K562 (cell line): Measurements from ENCODE around the gene FLAD1. TPM values are rescaled to one million over a fixed set of nuclear protein-coding genes. Genes with fewer than 3 reads are reported as not detected.
A peak's percentile ranks its signal among the peaks of the same experiment; 100 is the strongest.

Experiments used
- ELF4 ChIP-seq: fragments of 450-650 bp; formaldehyde crosslinking; IDR thresholded peaks from 2 replicates; pipeline ENCODE4 v1.4.0; 2022; ENCODE audit warnings: missing genetic modification characterization
- FOS ChIP-seq: IDR thresholded peaks from 3 replicates; pipeline ENCODE4 v1.6.1; 2011; ENCODE audit not compliant: insufficient read length; ENCODE audit errors: extremely low read depth
- SUPT5H ChIP-seq: fragments of 450-650 bp; IDR thresholded peaks from 2 replicates; pipeline ENCODE4 v1.6.1; 2016
- TRIM28 ChIP-seq: fragments of 450-650 bp; IDR thresholded peaks from 2 replicates; pipeline ENCODE4 v1.6.1; 2017
- YY1 ChIP-seq, 3 experiments: IDR thresholded peaks; 2 replicates each; pipeline ENCODE4 v1.6.1; 2011; ENCODE audit warnings: low read length in 2 of 3, mild to moderate bottlenecking in 2 of 3, moderate library complexity in 2 of 3, borderline replicate concordance in 1 of 3, control low read depth in 1 of 3, low read depth in 1 of 3; ENCODE audit not compliant: insufficient read depth in 3 of 3, insufficient replicate concordance in 2 of 3, control insufficient read depth in 1 of 3, insufficient read length in 1 of 3; ENCODE audit errors: extremely low read depth in 1 of 3
- ZNF280A ChIP-seq: fragments of 450-650 bp; IDR thresholded peaks from 2 replicates; pipeline ENCODE4 v1.6.1; 2018; ENCODE audit warnings: mild to moderate bottlenecking, low read depth; ENCODE audit not compliant: partially characterized antibody
- ZNF57 ChIP-seq: fragments of 450-650 bp; formaldehyde crosslinking; IDR thresholded peaks from 2 replicates; pipeline ENCODE4 v1.4.0; 2020; ENCODE audit warnings: mild to moderate bottlenecking, moderate library complexity
- polyA plus RNA-seq, 8 experiments: library from polyadenylated mRNA; depleted of rRNA in 4 of 8; stranded (reverse) in 5 of 8; unstranded in 3 of 8; fragments of >200 nt; fragmentation: Nextera tagmentation in 2 of 8; fragmentation: Illumina TruSeq in 1 of 8; extraction: Ambion mirVana in 2 of 8; extraction: Trizol in 1 of 8; gene quantifications; 2 replicates each; pipeline versions ENCODE4 v1.2.1 to v1.2.3, GENCODE V29; 2011 to 2014; ENCODE audit warnings: inconsistent platforms in 1 of 8, missing spikeins in 1 of 8
- total RNA-seq, 7 experiments: library from RNA; depleted of rRNA in 6 of 7; stranded (reverse); fragments of >200 nt in 6 of 7; fragmentation: Illumina TruSeq in 2 of 7; extraction: Trizol in 2 of 7; gene quantifications; 2 replicates each; pipeline versions ENCODE4 v1.2.1 to v1.2.3, GENCODE V29; 2011 to 2021; ENCODE audit warnings: low replicate concordance in 1 of 7
- TF ChIP-seq, protein P1 (sequence below), 2 experiments: fragments of 450-650 bp; IDR thresholded peaks; 2 replicates each; pipeline ENCODE4 v1.6.1; 2018; ENCODE audit warnings: mild to moderate bottlenecking in 2 of 2, low read depth in 1 of 2; ENCODE audit not compliant: partially characterized antibody in 2 of 2
- TF ChIP-seq, protein P2 (sequence below): fragments of 450-650 bp; IDR thresholded peaks from 2 replicates; pipeline ENCODE4 v1.6.1; 2016; ENCODE audit warnings: mild to moderate bottlenecking, moderate library complexity

Gene FLAD1
- total and polyA plus RNA-seq, 9 of the 15 experiments (the other 6 are each of a cell fraction or from before 2014, with no cell fraction given), result 24.9 to 85.8 (median 67.0) TPM

DNA sequence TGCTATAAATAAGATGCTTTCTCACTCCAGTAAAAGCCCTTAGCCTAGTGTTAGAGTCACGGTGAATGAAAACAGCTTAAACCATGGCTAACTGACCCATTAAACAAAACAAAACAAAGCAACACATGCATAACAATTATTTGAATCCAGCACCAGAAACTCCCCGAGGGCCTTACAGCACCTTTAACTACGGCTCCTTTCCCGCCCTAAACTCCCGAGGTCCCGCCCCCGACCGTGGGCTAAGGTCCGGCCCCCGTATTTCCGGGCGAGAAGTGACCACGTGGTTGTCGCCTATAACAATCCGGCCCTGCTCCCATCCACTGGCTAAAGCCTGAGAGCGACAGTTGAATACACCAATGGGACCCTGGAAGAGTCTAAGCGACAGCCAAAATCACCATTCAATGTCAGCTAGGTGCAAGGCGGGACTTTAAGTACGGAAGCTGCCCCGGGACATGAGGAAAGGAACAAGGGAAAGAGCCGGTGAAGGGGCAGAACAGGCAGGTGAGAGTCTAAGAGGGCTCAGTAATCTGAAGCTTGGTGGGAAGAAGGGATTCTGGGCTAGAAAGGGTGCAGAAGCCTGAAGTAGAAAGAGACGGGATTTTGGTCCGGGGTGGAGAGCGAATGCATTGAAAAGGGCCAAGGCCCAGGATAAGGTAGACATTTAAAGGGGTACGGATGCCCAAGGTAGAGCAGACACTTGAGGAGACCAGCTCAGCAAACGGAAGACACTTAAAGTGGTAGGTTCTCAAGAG lies at the start of gene FLAD1 (continued):
- TF ChIP-seq ELF4 (peak; percentile 91), ZNF280A (no peak), FOS (peak; percentile 99), ZNF57 (0 out of 2 replicates have a peak, but pooled peaks have one; percentile 48), TRIM28 (peak; percentile 60), YY1 (IDR thresholded peaks at IDR 0.05; ENCODE audit: borderline replicate concordance in 1 of 3, control insufficient read depth in 1 of 3, extremely low read depth in 1 of 3, insufficient read depth in 3 of 3, insufficient read length in 1 of 3, insufficient replicate concordance in 2 of 3, low read depth in 1 of 3, low read length in 2 of 3) (peak in 1 of 3 experiments; percentile 54), SUPT5H (peak; percentile 91)
- TF ChIP-seq, protein P1, sequence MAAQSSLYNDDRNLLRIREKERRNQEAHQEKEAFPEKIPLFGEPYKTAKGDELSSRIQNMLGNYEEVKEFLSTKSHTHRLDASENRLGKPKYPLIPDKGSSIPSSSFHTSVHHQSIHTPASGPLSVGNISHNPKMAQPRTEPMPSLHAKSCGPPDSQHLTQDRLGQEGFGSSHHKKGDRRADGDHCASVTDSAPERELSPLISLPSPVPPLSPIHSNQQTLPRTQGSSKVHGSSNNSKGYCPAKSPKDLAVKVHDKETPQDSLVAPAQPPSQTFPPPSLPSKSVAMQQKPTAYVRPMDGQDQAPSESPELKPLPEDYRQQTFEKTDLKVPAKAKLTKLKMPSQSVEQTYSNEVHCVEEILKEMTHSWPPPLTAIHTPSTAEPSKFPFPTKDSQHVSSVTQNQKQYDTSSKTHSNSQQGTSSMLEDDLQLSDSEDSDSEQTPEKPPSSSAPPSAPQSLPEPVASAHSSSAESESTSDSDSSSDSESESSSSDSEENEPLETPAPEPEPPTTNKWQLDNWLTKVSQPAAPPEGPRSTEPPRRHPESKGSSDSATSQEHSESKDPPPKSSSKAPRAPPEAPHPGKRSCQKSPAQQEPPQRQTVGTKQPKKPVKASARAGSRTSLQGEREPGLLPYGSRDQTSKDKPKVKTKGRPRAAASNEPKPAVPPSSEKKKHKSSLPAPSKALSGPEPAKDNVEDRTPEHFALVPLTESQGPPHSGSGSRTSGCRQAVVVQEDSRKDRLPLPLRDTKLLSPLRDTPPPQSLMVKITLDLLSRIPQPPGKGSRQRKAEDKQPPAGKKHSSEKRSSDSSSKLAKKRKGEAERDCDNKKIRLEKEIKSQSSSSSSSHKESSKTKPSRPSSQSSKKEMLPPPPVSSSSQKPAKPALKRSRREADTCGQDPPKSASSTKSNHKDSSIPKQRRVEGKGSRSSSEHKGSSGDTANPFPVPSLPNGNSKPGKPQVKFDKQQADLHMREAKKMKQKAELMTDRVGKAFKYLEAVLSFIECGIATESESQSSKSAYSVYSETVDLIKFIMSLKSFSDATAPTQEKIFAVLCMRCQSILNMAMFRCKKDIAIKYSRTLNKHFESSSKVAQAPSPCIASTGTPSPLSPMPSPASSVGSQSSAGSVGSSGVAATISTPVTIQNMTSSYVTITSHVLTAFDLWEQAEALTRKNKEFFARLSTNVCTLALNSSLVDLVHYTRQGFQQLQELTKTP (IDR thresholded peaks at IDR 0.05; ENCODE audit: low read depth in 1 of 2, partially characterized antibody in 2 of 2), result peak in 1 of 2 experiments; percentile 34
- TF ChIP-seq, protein P2, sequence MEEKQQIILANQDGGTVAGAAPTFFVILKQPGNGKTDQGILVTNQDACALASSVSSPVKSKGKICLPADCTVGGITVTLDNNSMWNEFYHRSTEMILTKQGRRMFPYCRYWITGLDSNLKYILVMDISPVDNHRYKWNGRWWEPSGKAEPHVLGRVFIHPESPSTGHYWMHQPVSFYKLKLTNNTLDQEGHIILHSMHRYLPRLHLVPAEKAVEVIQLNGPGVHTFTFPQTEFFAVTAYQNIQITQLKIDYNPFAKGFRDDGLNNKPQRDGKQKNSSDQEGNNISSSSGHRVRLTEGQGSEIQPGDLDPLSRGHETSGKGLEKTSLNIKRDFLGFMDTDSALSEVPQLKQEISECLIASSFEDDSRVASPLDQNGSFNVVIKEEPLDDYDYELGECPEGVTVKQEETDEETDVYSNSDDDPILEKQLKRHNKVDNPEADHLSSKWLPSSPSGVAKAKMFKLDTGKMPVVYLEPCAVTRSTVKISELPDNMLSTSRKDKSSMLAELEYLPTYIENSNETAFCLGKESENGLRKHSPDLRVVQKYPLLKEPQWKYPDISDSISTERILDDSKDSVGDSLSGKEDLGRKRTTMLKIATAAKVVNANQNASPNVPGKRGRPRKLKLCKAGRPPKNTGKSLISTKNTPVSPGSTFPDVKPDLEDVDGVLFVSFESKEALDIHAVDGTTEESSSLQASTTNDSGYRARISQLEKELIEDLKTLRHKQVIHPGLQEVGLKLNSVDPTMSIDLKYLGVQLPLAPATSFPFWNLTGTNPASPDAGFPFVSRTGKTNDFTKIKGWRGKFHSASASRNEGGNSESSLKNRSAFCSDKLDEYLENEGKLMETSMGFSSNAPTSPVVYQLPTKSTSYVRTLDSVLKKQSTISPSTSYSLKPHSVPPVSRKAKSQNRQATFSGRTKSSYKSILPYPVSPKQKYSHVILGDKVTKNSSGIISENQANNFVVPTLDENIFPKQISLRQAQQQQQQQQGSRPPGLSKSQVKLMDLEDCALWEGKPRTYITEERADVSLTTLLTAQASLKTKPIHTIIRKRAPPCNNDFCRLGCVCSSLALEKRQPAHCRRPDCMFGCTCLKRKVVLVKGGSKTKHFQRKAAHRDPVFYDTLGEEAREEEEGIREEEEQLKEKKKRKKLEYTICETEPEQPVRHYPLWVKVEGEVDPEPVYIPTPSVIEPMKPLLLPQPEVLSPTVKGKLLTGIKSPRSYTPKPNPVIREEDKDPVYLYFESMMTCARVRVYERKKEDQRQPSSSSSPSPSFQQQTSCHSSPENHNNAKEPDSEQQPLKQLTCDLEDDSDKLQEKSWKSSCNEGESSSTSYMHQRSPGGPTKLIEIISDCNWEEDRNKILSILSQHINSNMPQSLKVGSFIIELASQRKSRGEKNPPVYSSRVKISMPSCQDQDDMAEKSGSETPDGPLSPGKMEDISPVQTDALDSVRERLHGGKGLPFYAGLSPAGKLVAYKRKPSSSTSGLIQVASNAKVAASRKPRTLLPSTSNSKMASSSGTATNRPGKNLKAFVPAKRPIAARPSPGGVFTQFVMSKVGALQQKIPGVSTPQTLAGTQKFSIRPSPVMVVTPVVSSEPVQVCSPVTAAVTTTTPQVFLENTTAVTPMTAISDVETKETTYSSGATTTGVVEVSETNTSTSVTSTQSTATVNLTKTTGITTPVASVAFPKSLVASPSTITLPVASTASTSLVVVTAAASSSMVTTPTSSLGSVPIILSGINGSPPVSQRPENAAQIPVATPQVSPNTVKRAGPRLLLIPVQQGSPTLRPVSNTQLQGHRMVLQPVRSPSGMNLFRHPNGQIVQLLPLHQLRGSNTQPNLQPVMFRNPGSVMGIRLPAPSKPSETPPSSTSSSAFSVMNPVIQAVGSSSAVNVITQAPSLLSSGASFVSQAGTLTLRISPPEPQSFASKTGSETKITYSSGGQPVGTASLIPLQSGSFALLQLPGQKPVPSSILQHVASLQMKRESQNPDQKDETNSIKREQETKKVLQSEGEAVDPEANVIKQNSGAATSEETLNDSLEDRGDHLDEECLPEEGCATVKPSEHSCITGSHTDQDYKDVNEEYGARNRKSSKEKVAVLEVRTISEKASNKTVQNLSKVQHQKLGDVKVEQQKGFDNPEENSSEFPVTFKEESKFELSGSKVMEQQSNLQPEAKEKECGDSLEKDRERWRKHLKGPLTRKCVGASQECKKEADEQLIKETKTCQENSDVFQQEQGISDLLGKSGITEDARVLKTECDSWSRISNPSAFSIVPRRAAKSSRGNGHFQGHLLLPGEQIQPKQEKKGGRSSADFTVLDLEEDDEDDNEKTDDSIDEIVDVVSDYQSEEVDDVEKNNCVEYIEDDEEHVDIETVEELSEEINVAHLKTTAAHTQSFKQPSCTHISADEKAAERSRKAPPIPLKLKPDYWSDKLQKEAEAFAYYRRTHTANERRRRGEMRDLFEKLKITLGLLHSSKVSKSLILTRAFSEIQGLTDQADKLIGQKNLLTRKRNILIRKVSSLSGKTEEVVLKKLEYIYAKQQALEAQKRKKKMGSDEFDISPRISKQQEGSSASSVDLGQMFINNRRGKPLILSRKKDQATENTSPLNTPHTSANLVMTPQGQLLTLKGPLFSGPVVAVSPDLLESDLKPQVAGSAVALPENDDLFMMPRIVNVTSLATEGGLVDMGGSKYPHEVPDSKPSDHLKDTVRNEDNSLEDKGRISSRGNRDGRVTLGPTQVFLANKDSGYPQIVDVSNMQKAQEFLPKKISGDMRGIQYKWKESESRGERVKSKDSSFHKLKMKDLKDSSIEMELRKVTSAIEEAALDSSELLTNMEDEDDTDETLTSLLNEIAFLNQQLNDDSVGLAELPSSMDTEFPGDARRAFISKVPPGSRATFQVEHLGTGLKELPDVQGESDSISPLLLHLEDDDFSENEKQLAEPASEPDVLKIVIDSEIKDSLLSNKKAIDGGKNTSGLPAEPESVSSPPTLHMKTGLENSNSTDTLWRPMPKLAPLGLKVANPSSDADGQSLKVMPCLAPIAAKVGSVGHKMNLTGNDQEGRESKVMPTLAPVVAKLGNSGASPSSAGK, result peak; percentile 94
